Kidney (tissue), 14 donors: ENCODE measurements around the gene SPATA16. TPM values are rescaled to one million over a fixed set of nuclear protein-coding genes. Genes with fewer than 3 reads are reported as not detected.

Source experiments
- DNase-seq, 5 donors: peaks; one replicate each; pipeline ENCODE4 v3.0.0-alpha.2; 2013 to 2020
- FAIRE-seq: peaks from 2 replicates; lab custom pipeline; 2012; peaks lifted over from hg19 to GRCh38; lab: Jason Lieb, UNC
- H3K27ac ChIP-seq, 2 donors: one replicate each; pipeline ENCODE4 v1.7.0; 2013; ENCODE audit warnings: low read depth in 2 of 2, low read length in 2 of 2, inconsistent platforms in 1 of 2
- H3K27me3 ChIP-seq: one replicate; pipeline ENCODE4 v1.7.1; 2013; ENCODE audit warnings: low read length, inconsistent platforms; ENCODE audit not compliant: control insufficient read depth, insufficient read depth
- H3K36me3 ChIP-seq, 3 donors: one replicate each; pipeline versions ENCODE4 v1.7.0 to v1.7.1; 2013; ENCODE audit warnings: low read length in 3 of 3, control low read depth in 1 of 3, inconsistent platforms in 1 of 3; ENCODE audit not compliant: insufficient read depth in 3 of 3, control insufficient read depth in 2 of 3
- H3K4me1 ChIP-seq, 3 donors: one replicate each; pipeline versions ENCODE4 v1.7.0 to v1.7.1; 2013; ENCODE audit warnings: low read length in 3 of 3, inconsistent platforms in 1 of 3, low read depth in 1 of 3; ENCODE audit not compliant: control insufficient read depth in 2 of 3, insufficient read depth in 2 of 3
- H3K4me3 ChIP-seq, 3 donors: one replicate each; pipeline versions ENCODE4 v1.7.0 to v1.8.1; 2013; ENCODE audit warnings: low read length in 3 of 3, control low read depth in 1 of 3, inconsistent platforms in 1 of 3
- H3K9ac ChIP-seq, 3 donors: one replicate each; pipeline versions ENCODE4 v1.7.0 to v1.7.1; 2013; ENCODE audit warnings: low read length in 3 of 3, control low read depth in 1 of 3, inconsistent platforms in 1 of 3
- H3K9me3 ChIP-seq, 3 donors: one replicate each; pipeline versions ENCODE4 v1.7.0 to v1.7.1; 2013; ENCODE audit warnings: low read length in 3 of 3, control low read depth in 1 of 3, inconsistent platforms in 1 of 3; ENCODE audit not compliant: control insufficient read depth in 2 of 3, insufficient read depth in 1 of 3
- intact Hi-C: fragments of 100-400 bp; cut with DNase I; formaldehyde crosslinking; loops from one replicate; pipeline ENCODE4 v1.11.1; 2022
- polyA plus RNA-seq: library from polyadenylated mRNA; stranded (reverse); fragments of 350-450 nt; fragmentation: Illumina TruSeq; extraction: RNeasy Lipid Tissue Mini Kit (QIAGEN cat#74804); gene quantifications from one replicate; pipeline ENCODE4 v1.2.3, GENCODE V29; 2014; ENCODE audit warnings: low read depth, low replicate concordance; ENCODE audit not compliant: insufficient read depth
- total RNA-seq: library from RNA; stranded (reverse); fragmentation: NEBNext Ultra II Directional; extraction: Animal tissue kit (Norgen Biotek cat#: 25700); gene quantifications from one replicate; pipeline ENCODE4 v1.2.1, GENCODE V29; 2021
- TF ChIP-seq, protein P1 (sequence below): IDR thresholded peaks from 3 replicates; pipeline ENCODE4 v1.5.1; 2012; ENCODE audit warnings: mild to moderate bottlenecking, moderate library complexity, borderline replicate concordance; ENCODE audit not compliant: insufficient read depth; ENCODE audit errors: extremely low read depth
- donor health status: control.
- donor health status: control.
- donor health status: control.
- donor health status: control.
- donor health status: control.
- donor health status: DM: yes; HTN: yes; CAD: no.
- donor health status: Normal renal cell carcinoma (clear cell type).

Gene SPATA16
- total and polyA plus RNA-seq, 2 donors from 2014 or later, result 0.17 TPM; not detected in 1

DNA sequence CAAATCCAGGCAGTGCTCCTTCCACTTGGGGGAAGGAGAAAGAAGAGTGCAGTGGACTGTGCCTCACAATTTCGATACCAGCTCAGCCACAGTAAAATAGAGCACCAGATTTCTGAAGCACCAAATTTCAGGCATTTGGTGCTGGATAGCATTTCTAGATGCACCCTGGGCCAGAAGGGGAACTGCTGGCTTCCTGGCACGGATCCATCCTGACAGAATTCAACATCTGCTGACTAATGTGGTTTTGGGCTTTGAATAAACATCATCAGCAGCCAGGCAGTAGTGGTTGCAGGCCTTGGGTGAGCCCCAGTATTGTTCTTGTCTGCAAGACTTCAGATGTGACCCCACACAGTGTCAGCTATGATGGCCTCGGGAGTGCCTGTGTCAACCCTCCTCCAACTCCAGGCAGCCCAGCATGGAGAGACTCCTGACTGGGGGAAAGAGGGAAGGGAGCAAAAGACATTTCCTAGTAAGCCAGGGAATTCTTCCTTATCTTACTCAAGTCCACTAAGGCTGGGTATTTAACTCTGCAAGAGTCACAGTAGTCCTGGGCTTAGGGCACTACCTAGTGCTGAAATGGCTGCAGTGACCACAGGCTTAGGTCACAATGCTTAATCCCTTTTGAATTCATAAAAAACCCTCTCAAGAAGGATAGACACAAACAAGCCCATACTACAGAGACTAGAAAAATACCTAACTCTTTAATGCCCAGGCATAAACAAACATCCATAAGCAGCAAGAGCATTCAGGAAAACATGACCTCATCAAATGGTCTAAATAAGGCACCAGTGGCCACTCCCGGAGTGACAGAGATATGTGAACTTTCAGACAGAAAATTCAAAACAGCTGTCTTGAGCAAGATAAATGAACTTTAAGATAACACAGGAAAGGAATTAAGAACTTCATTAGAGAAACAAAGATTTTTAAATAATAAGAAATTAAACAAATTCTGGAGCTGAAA lies 74.7 kb downstream of the SPATA16 start:
- peak in 2 of 5 donors; percentile 2 to 8 for DNase-seq
- intact Hi-C loops, result no loop called here

DNA sequence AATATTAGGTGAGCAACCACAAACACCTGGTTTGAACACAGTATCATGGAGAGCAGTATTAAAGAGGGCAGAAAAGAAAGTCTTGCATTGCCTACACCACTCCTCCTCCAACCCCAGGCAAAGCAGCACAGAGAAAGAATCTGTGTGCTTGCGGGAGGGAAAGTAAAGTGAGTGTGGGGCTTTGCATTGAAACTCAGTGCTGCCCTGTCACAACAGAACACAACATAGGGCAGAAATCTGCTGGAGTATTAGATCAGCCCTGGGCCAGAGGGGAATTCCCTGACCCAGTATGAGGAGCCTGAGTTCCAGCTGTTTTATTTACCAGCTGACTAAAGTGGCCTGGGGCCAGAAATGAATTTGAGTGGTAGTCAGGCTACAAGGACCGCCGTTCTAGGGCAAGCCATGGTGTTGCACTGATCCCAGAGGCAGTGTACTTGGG lies 75.5 kb downstream of the SPATA16 start:
- TF ChIP-seq, protein P1, sequence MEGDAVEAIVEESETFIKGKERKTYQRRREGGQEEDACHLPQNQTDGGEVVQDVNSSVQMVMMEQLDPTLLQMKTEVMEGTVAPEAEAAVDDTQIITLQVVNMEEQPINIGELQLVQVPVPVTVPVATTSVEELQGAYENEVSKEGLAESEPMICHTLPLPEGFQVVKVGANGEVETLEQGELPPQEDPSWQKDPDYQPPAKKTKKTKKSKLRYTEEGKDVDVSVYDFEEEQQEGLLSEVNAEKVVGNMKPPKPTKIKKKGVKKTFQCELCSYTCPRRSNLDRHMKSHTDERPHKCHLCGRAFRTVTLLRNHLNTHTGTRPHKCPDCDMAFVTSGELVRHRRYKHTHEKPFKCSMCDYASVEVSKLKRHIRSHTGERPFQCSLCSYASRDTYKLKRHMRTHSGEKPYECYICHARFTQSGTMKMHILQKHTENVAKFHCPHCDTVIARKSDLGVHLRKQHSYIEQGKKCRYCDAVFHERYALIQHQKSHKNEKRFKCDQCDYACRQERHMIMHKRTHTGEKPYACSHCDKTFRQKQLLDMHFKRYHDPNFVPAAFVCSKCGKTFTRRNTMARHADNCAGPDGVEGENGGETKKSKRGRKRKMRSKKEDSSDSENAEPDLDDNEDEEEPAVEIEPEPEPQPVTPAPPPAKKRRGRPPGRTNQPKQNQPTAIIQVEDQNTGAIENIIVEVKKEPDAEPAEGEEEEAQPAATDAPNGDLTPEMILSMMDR, result no peak
- no peaks in the 10 kb centered on the region for H3K9me3 ChIP-seq
- no peak overlapping the region for H3K27ac ChIP-seq
- H3K4me3 ChIP-seq, result no peak overlapping the region
- intact Hi-C loops, result no loop called here
- DNase-seq (peak in 2 of 5 donors; percentile 10 to 24), FAIRE-seq (no peak)
- H3K4me1 ChIP-seq, result no peaks in the 10 kb centered on the region
- no peaks in the 10 kb centered on the region for H3K27me3 ChIP-seq
- no peak overlapping the region for H3K9ac ChIP-seq
- no peaks in the 10 kb centered on the region for H3K36me3 ChIP-seq

More for the DNA sequence above, 74.7 kb downstream of the SPATA16 start:
- Histone ChIP-seq H3K27ac (no peak overlapping the region), H3K9ac (no peak overlapping the region), H3K36me3 (no peaks in the 10 kb centered on the region), H3K27me3 (no peaks in the 10 kb centered on the region), H3K9me3 (no peaks in the 10 kb centered on the region), H3K4me3 (no peak overlapping the region), H3K4me1 (no peaks in the 10 kb centered on the region)
- TF ChIP-seq, protein P1, result no peak
- FAIRE-seq, result no peak

DNA sequence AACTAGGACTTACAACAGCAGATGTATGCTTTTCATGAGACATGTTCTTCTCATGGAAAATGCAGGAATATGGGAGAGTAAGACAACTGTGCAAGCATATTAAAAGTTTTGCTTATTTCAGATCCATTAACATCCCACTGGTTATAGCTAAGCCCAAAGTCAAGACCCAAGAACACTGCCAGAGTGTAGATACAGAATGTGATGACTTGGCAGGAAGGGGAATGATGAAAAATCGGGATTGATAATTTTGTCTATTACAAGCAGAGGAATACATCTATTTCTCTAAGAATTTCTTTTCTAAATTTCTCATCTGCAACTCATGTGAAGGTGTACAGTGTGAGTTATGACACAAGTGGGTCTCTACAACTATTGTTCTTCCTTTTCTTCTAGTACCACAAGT lies 76.4 kb downstream of the SPATA16 start:
- intact Hi-C loops, result no loop called here
- H3K9me3 ChIP-seq, result no peaks in the 10 kb centered on the region
- TF ChIP-seq, protein P1, result no peak
- no peak overlapping the region for H3K4me3 ChIP-seq
- no peak for FAIRE-seq
- H3K27me3 ChIP-seq, result no peaks in the 10 kb centered on the region
- no peaks in the 10 kb centered on the region for H3K4me1 ChIP-seq
- no peak overlapping the region for H3K9ac ChIP-seq
- H3K27ac ChIP-seq, result no peak overlapping the region
- H3K36me3 ChIP-seq, result no peaks in the 10 kb centered on the region
- no peak for DNase-seq
